NCI-H510A treated with DMSO at 0.1 percent for 48 hours (cell line): ENCODE data around the gene HPCAL1.
"Not testable (repeated sequence)": the region's sequence is repeated elsewhere in the genome, so short reads cannot be mapped to it uniquely, and the experiment has no call there.

Source experiments
- DNase-seq: peaks from one replicate; lab custom pipeline; 2025; lab: John Stamatoyannopoulos, UW

The HPCAL1 gene

GRCh38 chr2:10302479-10303180 is at the start of gene HPCAL1:
TSS of gene HPCAL1 (plus strand) at chr2:10302904. CDS start at chr2:10419758, 116,854 bp downstream.
- peak; percentile 72 for DNase-seq

- DNase-seq, result no peak
Measured at GRCh38 chr2:10253596-10254372, 48.9 kb upstream of the HPCAL1 start.

- peak; percentile 20 for DNase-seq
Measured at GRCh38 chr2:10254373-10255188, 48.1 kb upstream of the HPCAL1 start.

GRCh38 chr2:10255189-10256030 is 47.3 kb upstream of the HPCAL1 start:
- no peak for DNase-seq

- no peak for DNase-seq
Measured at GRCh38 chr2:10256031-10256514, 46.6 kb upstream of the HPCAL1 start.

DNA sequence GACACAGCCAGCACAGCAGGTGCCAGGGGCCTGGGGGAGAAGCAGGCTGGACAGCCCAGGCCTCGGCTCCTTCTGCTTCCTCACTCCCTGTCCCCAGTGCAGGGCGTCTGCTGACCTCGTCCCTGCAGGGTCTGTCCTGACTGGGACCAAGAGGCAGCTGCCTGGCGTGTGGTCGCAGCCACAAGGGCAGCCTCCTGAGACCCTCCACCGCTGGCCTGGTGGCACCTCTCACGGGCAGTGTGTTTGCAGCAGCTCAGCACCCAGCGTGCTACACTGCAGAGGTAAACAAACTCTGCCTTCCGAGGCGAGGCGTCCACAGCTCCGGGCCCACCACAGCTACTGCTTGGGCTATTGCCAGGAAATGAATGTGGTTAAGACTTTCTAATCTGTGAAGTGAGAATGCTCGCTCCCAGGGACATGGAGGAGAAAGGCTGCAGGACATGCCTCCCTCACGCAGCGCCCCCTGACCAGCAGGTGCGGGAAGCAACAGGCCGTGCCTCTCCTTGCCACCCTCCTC is 46.1 kb upstream of the HPCAL1 start:
- DNase-seq, result no peak

DNA sequence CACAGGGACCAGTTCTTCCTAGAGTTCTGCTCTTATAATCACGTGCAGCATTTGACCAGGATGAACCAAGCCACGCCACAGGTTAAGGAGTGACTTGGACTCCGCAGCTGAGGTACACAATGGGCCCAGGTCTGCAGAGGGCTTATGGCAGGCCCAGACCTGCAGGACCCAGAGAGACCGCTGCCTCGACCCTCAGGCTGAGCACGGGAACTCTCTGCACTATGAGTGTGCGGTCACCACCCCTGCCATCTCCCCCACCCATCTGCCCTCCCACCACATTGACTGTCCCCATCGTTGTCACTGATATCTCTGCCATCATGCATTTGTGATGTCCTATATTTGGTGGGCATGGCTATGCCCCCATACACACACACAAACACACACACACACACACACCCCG is 45.7 kb upstream of the HPCAL1 start:
- DNase-seq, result no peak

GRCh38 chr2:10257500-10258147 is 45.1 kb upstream of the HPCAL1 start:
- no peak for DNase-seq

DNA sequence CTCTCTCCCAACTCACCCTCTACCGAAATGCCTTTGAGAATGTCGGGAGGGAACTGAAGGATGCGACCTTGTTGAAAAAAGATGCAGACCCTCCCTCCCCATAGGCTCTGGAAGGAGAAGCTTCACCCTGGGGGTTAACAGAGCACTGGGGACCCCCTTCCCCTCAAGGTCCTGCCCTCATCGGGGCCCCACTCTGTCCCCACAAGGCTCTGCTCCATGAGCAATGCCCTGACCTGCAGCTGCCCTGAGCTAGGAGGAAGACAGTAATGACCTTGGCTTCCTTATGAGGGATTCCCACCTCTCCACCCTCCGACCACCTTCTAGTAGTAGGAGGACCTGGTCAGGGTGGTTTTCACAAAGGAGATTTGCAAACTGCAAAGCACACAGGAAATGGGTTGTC is 44.4 kb upstream of the HPCAL1 start:
- DNase-seq, result no peak

DNA sequence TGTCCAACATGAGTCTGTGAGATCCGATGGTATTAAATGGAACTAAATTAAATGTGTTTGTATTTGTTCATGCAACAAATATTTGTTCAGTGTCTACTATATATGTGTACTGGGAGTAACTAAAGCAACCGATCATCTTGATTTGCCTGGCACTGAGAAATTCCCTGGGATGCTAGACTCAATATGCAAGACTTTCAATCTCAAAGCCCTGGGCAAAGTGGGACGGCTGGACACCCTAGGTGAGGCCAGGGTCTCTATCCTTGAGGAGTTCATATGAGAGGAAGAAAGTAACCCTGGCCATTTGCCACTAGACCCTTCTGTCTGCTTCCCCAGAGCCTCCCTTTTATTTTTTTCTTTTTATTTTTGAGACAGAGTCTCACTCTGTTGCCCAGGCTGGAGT is 44.0 kb upstream of the HPCAL1 start:
- DNase-seq, result no peak

DNA sequence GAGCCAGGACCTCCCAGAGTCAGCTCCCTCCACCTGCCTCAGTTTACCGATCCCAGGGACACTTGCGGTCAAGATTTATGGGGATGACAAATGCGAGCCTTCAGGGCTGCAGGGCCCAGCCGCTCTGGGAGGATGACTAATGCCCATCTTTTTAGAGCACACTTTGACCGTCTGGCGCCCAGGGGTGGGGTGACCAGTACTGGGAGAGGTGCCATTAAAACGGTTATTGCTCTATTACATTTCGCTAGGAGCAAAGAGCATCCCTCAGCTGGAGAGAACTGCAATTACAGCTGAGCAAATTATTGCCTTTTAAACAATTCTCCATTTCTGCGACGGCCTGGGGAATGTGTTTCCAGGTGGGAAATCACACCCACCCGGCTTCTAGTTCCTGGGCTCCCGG is 42.6 kb upstream of the HPCAL1 start:
- no peak for DNase-seq

GRCh38 chr2:10263526-10263925 is 39.2 kb upstream of the HPCAL1 start:
- not testable (repeated sequence) for DNase-seq

- no peak for DNase-seq
Measured at GRCh38 chr2:10264506-10265328, 38.0 kb upstream of the HPCAL1 start.

DNA sequence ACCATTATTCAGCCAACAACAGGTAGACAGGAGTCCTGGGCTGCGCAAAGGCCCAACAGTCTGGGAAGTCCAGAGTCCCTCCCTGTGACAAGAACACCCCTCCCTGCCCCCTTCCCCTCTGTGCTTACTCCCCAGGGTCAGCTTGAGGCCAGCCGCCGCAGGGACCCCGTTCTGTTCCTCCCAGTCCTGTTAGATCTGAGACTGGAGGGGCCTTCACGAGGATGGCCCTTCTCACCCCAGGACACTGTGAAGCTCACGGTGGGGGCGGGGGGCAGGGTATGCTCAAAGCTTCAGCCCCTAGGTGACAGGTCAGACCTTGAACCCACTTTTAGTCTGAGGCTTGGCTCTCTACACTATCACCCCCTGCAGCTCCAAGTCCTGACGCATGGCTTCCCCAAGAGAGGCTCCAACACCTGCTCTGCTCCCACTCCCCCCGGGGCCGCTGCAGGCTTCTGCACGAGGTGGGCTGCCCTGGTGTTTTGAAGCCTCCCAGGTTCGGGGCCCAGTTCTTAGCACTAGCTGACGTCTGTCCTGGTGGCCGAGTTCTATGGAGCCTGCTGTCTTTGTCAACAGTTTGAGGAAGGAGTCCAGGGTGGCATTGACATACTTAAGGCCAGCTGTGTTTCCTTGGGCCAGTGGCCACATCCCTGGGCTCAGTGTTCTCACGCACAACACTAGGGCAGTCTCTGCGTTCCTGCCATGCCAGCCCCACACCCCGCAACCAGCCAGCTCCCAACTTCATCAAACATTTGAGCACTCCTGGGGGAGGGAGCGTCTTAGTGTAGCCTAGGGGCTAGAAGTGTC is 37.2 kb upstream of the HPCAL1 start:
- DNase-seq, result no peak

- no peak for DNase-seq
Measured at GRCh38 chr2:10266133-10266620, 36.5 kb upstream of the HPCAL1 start.

DNA sequence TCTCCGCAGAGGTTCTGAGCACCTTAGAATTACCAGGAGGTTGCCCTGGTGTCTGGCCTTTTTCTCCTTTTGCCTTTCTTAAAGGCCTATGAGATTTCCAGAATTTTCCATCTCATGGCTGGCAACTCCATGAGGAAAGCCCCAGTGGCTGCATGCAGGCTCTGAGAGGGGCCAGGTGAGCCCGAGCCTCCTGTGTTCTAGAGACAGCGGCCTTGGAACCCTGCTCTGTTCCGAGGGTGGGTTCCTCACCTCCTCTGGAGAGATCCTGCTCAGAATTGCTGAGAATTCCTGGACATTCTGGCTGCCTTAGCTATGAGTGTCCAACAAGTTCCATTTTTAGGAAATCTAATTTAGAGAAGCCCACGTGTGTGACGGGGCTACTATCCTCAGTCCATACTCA is 35.7 kb upstream of the HPCAL1 start:
- DNase-seq, result no peak

GRCh38 chr2:10267551-10268465 is 34.9 kb upstream of the HPCAL1 start:
- peak; percentile 66 for DNase-seq

GRCh38 chr2:10269291-10269690 is 33.4 kb upstream of the HPCAL1 start:
- DNase-seq, result no peak
